ENCODE data around the gene ELMOD1.
A peak's percentile ranks its signal among the peaks of the same experiment; 100 is the strongest.

ELMOD1 gene

GRCh38 chr11:107697291-107697690, 106.3 kb downstream of the ELMOD1 start:
- Histone ChIP-seq H3K4me2 (ENCODE audit: low read length) (no peak overlapping the region), H3K36me3 (ENCODE audit: insufficient read depth, low read length) (no peaks in the 10 kb centered on the region), H3K9me3 (replicated peaks; ENCODE audit: low read length) (no peaks in the 10 kb centered on the region), H3K9ac (ENCODE audit: low read depth, low read length) (no peak overlapping the region), H3K27me3 (ENCODE audit: control insufficient read depth, insufficient read depth, low read length) (no peaks in the 10 kb centered on the region), H3K4me1 (ENCODE audit: control insufficient read depth, insufficient read depth, low read length) (peaks cover 20% of the 10 kb centered on the region), H3K4me3 (ENCODE audit: low read length) (no peak overlapping the region)

DNA sequence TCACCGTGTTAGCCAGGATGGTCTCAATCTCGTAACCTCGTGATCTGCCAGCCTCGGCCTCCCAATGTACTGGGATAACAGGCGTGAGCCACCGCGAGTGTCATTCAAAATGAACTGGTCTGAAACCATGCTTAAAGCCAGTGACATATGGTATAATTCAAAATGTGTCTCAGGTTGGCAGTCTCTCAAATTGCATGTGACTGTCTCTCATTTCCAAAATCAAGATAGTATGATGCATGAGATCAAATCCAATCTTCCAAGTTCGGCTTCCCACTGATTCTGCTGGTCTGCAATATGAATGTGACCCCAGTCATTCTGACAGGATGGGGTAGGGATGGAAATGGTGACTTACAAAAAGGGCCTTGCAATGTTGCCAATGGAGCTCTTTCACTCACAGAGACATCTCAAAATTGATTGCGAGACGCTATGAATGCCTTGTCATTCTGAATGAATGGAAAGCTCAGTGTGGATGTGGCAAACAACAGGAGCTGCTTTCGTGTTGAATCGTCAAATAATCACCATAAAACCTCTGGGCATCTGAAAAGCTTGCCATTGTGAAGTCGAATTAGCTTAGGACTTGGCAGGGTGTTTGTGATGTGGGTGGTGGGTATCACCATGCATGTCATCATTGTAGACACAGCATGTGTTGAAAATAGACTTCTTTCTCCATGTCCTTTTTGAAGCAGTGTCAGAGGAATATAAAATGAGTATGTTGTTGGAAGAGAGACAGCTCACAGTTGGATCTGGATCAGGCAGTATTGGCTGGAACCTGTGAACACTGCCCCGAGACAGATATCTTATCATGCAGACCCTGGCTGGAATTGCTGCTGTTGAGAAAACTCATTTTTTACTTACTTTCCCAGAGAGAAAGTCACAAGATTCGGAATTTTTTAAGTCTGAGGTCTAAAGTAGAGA, 108.7 kb downstream of the ELMOD1 start:
- H3K36me3 ChIP-seq (ENCODE audit: insufficient read depth, low read length): no peaks in the 10 kb centered on the region
- no peaks in the 10 kb centered on the region for H3K9me3 ChIP-seq (replicated peaks; ENCODE audit: low read length)
- H3K9ac ChIP-seq (ENCODE audit: low read depth, low read length): no peak overlapping the region
- no peaks in the 10 kb centered on the region for H3K27me3 ChIP-seq (ENCODE audit: control insufficient read depth, insufficient read depth, low read length)
- H3K4me2 ChIP-seq (ENCODE audit: low read length): no peak overlapping the region
- peaks cover 26% of the 10 kb centered on the region for H3K4me1 ChIP-seq (ENCODE audit: control insufficient read depth, insufficient read depth, low read length)
- no peak overlapping the region for H3K4me3 ChIP-seq (ENCODE audit: low read length)

DNA sequence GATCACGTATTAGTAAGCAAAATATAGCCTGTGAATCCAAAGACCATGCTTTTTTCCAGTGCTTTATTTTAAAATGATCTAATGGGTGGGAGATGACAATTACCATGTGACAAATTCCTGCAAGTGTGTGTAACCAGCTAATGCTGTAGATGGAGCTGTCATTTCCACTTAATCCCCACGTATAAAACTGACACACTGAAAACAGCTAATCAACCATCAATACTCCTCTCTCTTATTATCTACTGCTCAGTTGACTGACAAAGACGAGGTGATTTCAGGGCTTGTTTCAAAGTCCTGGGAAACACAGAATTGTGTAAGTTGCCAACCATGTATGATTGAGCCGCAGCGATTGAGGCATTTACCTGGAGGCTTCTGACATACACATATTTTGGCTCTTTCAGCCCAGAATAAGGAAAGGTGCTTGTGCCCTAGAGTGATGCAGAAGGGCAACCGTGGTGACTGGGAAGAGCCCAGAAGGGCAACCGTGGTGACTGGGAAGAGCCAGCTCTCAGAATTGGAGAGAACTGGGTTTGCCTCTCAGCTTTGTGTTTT, 111.2 kb downstream of the ELMOD1 start:
- Histone ChIP-seq H3K9ac (ENCODE audit: low read depth, low read length) (no peak overlapping the region), H3K4me3 (ENCODE audit: low read length) (no peak overlapping the region), H3K4me2 (ENCODE audit: low read length) (no peak overlapping the region), H3K27me3 (ENCODE audit: control insufficient read depth, insufficient read depth, low read length) (no peaks in the 10 kb centered on the region), H3K4me1 (ENCODE audit: control insufficient read depth, insufficient read depth, low read length) (peaks cover 21% of the 10 kb centered on the region), H3K9me3 (replicated peaks; ENCODE audit: low read length) (no peaks in the 10 kb centered on the region), H3K36me3 (ENCODE audit: insufficient read depth, low read length) (no peaks in the 10 kb centered on the region)

GRCh38 chr11:107702723-107703122, 111.8 kb downstream of the ELMOD1 start:
- Histone ChIP-seq H3K27me3 (ENCODE audit: control insufficient read depth, insufficient read depth, low read length) (no peaks in the 10 kb centered on the region), H3K9me3 (replicated peaks; ENCODE audit: low read length) (no peaks in the 10 kb centered on the region), H3K9ac (ENCODE audit: low read depth, low read length) (no peak overlapping the region), H3K4me2 (ENCODE audit: low read length) (no peak overlapping the region), H3K4me3 (ENCODE audit: low read length) (no peak overlapping the region), H3K4me1 (ENCODE audit: control insufficient read depth, insufficient read depth, low read length) (peaks cover 21% of the 10 kb centered on the region), H3K36me3 (ENCODE audit: insufficient read depth, low read length) (no peaks in the 10 kb centered on the region)

DNA sequence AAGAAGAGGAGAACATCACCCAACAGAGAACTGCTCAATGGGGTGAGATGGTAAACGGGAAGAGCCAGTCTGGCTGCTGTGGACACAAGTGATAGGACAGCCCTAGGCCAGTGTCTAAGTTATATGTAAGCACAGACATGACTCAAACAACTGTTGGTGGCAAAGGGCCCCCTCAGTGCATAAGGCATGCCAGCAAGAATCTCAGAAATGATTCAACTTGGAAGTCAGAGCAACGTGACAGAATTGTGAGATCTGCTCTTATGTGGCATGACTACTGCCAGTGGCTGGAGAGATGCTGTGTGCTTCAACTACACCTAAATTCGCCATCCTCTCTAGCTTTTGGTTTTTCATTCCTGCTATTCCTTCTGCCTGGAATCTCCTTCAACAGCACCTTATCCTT, 113.5 kb downstream of the ELMOD1 start:
- peak overlapping the region; percentile 46 for H3K9ac ChIP-seq (ENCODE audit: low read depth, low read length)
- H3K4me3 ChIP-seq (ENCODE audit: low read length): peak overlapping the region; percentile 11
- peak overlapping the region; percentile 45 for H3K4me2 ChIP-seq (ENCODE audit: low read length)
- no peaks in the 10 kb centered on the region for H3K36me3 ChIP-seq (ENCODE audit: insufficient read depth, low read length)
- no peaks in the 10 kb centered on the region for H3K9me3 ChIP-seq (replicated peaks; ENCODE audit: low read length)
- no peaks in the 10 kb centered on the region for H3K27me3 ChIP-seq (ENCODE audit: control insufficient read depth, insufficient read depth, low read length)
- H3K4me1 ChIP-seq (ENCODE audit: control insufficient read depth, insufficient read depth, low read length): peaks cover 21% of the 10 kb centered on the region

DNA sequence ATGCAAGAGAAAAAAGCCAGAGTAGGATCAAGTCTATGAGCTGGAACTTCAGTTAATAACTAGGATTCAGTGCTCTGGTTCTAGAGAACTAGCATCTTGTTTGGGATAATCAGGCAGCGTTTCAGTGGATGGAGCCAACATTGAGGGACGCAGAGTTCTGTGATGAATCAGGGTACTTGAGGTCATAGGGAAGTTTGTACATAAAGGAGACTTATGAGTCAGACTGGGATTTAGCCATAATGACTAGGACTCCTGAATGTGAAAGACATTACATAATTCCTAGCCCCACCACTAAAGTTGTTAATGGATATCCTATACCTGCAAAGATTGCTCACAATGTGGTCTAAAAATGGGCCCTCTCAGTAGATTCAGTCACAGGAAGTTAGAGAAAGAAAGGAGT, 114.1 kb downstream of the ELMOD1 start:
- Histone ChIP-seq H3K36me3 (ENCODE audit: insufficient read depth, low read length) (no peaks in the 10 kb centered on the region), H3K9me3 (replicated peaks; ENCODE audit: low read length) (no peaks in the 10 kb centered on the region), H3K27me3 (ENCODE audit: control insufficient read depth, insufficient read depth, low read length) (no peaks in the 10 kb centered on the region), H3K4me1 (ENCODE audit: control insufficient read depth, insufficient read depth, low read length) (peaks cover 21% of the 10 kb centered on the region), H3K4me2 (ENCODE audit: low read length) (peak overlapping the region; percentile 45), H3K4me3 (ENCODE audit: low read length) (peak overlapping the region; percentile 11), H3K9ac (ENCODE audit: low read depth, low read length) (peak overlapping the region; percentile 46)

- H3K9me3 ChIP-seq (replicated peaks; ENCODE audit: low read length): no peaks in the 10 kb centered on the region
- no peaks in the 10 kb centered on the region for H3K36me3 ChIP-seq (ENCODE audit: insufficient read depth, low read length)
- H3K4me1 ChIP-seq (ENCODE audit: control insufficient read depth, insufficient read depth, low read length): peaks cover 21% of the 10 kb centered on the region
- H3K4me3 ChIP-seq (ENCODE audit: low read length): no peak overlapping the region
- no peak overlapping the region for H3K4me2 ChIP-seq (ENCODE audit: low read length)
- H3K9ac ChIP-seq (ENCODE audit: low read depth, low read length): no peak overlapping the region
- H3K27me3 ChIP-seq (ENCODE audit: control insufficient read depth, insufficient read depth, low read length): peaks cover 5% of the 10 kb centered on the region
Observed at GRCh38 chr11:107706531-107706930, 115.6 kb downstream of the ELMOD1 start.

GRCh38 chr11:107707215-107707671, 116.3 kb downstream of the ELMOD1 start:
- no peak overlapping the region for H3K9ac ChIP-seq (ENCODE audit: low read depth, low read length)
- peaks cover 21% of the 10 kb centered on the region for H3K4me1 ChIP-seq (ENCODE audit: control insufficient read depth, insufficient read depth, low read length)
- no peak overlapping the region for H3K4me2 ChIP-seq (ENCODE audit: low read length)
- H3K4me3 ChIP-seq (ENCODE audit: low read length): no peak overlapping the region
- no peaks in the 10 kb centered on the region for H3K36me3 ChIP-seq (ENCODE audit: insufficient read depth, low read length)
- no peaks in the 10 kb centered on the region for H3K9me3 ChIP-seq (replicated peaks; ENCODE audit: low read length)
- H3K27me3 ChIP-seq (ENCODE audit: control insufficient read depth, insufficient read depth, low read length): peaks cover 12% of the 10 kb centered on the region

GRCh38 chr11:107707807-107708206, 116.9 kb downstream of the ELMOD1 start:
- peaks cover 21% of the 10 kb centered on the region for H3K4me1 ChIP-seq (ENCODE audit: control insufficient read depth, insufficient read depth, low read length)
- peaks cover 13% of the 10 kb centered on the region for H3K27me3 ChIP-seq (ENCODE audit: control insufficient read depth, insufficient read depth, low read length)
- H3K4me2 ChIP-seq (ENCODE audit: low read length): no peak overlapping the region
- no peaks in the 10 kb centered on the region for H3K36me3 ChIP-seq (ENCODE audit: insufficient read depth, low read length)
- H3K9me3 ChIP-seq (replicated peaks; ENCODE audit: low read length): no peaks in the 10 kb centered on the region
- no peak overlapping the region for H3K9ac ChIP-seq (ENCODE audit: low read depth, low read length)
- no peak overlapping the region for H3K4me3 ChIP-seq (ENCODE audit: low read length)

- Histone ChIP-seq H3K4me1 (ENCODE audit: control insufficient read depth, insufficient read depth, low read length) (peaks cover 21% of the 10 kb centered on the region), H3K9me3 (replicated peaks; ENCODE audit: low read length) (no peaks in the 10 kb centered on the region), H3K36me3 (ENCODE audit: insufficient read depth, low read length) (no peaks in the 10 kb centered on the region), H3K27me3 (ENCODE audit: control insufficient read depth, insufficient read depth, low read length) (peaks cover 13% of the 10 kb centered on the region), H3K4me3 (ENCODE audit: low read length) (no peak overlapping the region), H3K4me2 (ENCODE audit: low read length) (no peak overlapping the region), H3K9ac (ENCODE audit: low read depth, low read length) (no peak overlapping the region)
Observed at GRCh38 chr11:107708792-107709191, 117.8 kb downstream of the ELMOD1 start.

GRCh38 chr11:107710301-107710700, 119.4 kb downstream of the ELMOD1 start:
- no peaks in the 10 kb centered on the region for H3K9me3 ChIP-seq (replicated peaks; ENCODE audit: low read length)
- peaks cover 20% of the 10 kb centered on the region for H3K27me3 ChIP-seq (ENCODE audit: control insufficient read depth, insufficient read depth, low read length)
- no peak overlapping the region for H3K4me2 ChIP-seq (ENCODE audit: low read length)
- peaks cover 10% of the 10 kb centered on the region for H3K4me1 ChIP-seq (ENCODE audit: control insufficient read depth, insufficient read depth, low read length)
- H3K36me3 ChIP-seq (ENCODE audit: insufficient read depth, low read length): no peaks in the 10 kb centered on the region
- H3K4me3 ChIP-seq (ENCODE audit: low read length): no peak overlapping the region
- H3K9ac ChIP-seq (ENCODE audit: low read depth, low read length): no peak overlapping the region

Measured in skeletal muscle satellite cell (primary cell).